GM12878 (cell line): ENCODE data around the gene CLEC2L. TPM values are rescaled to one million over a fixed set of nuclear protein-coding genes. Genes with fewer than 3 reads are reported as not detected.

Experiments
- ATAC-seq: fragments of 200-7000 bp; cut with Tn5 transposase; 3 replicates; pipeline ENCODE4 v1.9.1; 2020; ENCODE audit warnings: mild to moderate bottlenecking, moderate library complexity
- BruUV-seq: library from RNA; stranded (reverse); fragments of 400-500 nt; replicated peaks from 2 replicates; lab custom pipeline; 2021; lab: Mats Ljungman, UMichigan
- CTCF ChIA-PET: fragments of 300-600 bp; sonication (Branson Sonifier 250); formaldehyde crosslinking; extraction: SDS; loops from one replicate; lab custom pipeline; 2021; ENCODE audit warnings: inconsistent platforms; lab: Yijun Ruan, JAX
- POLR2A ChIA-PET: fragments of 350-600 bp; formaldehyde crosslinking; extraction: SDS; loops from one replicate; lab custom pipeline; 2021; ENCODE audit warnings: inconsistent platforms; lab: Charles Lee
- RAD21 ChIA-PET: fragments of 300-600 bp; sonication (Branson Sonifier 250); formaldehyde crosslinking; loops from one replicate; lab custom pipeline; 2023; ENCODE audit warnings: antibody characterized with exemption; ENCODE audit not compliant: unreplicated experiment; lab: Charles Lee
- SMC1A ChIA-PET: fragments of 300-600 bp; sonication (Branson Sonifier 250); formaldehyde crosslinking; loops from one replicate; lab custom pipeline; 2023; ENCODE audit not compliant: unreplicated experiment, uncharacterized antibody; lab: Charles Lee
- DNase-seq: peaks from one replicate; pipeline ENCODE4 v3.0.0-alpha.2; 2011; ENCODE audit warnings: low read depth, low spot score
- FAIRE-seq: peaks from 3 replicates; lab custom pipeline; 2011; peaks lifted over from hg19 to GRCh38; lab: Jason Lieb, UNC
- H2AFZ ChIP-seq: 2 replicates; pipeline ENCODE4 v1.6.0; 2011; ENCODE audit warnings: low read depth, low read length, control low read depth; ENCODE audit not compliant: control insufficient read depth
- H3K27ac ChIP-seq: 2 replicates; pipeline ENCODE4 v1.5.1; 2011; ENCODE audit warnings: control low read depth; ENCODE audit not compliant: control insufficient read depth, insufficient read depth
- H3K27me3 ChIP-seq, 2 experiments: replicated peaks in 1 of 2; 2 replicates each; pipeline versions ENCODE4 v1.6.0 to v1.6.1; 2011; ENCODE audit warnings: low read length in 1 of 2; ENCODE audit not compliant: control insufficient read depth in 2 of 2, insufficient read depth in 2 of 2
- H3K36me3 ChIP-seq, 2 experiments: 2 replicates each; pipeline ENCODE4 v1.5.1; 2011; ENCODE audit warnings: low read length in 1 of 2; ENCODE audit not compliant: control insufficient read depth in 2 of 2, insufficient read depth in 2 of 2
- H3K4me1 ChIP-seq: 2 replicates; pipeline ENCODE4 v1.6.1; 2011; ENCODE audit warnings: mild to moderate bottlenecking, low read length, moderate library complexity, mixed read lengths; ENCODE audit not compliant: control insufficient read depth, insufficient read depth
- H3K4me2 ChIP-seq: 2 replicates; pipeline ENCODE4 v1.6.0; 2011; ENCODE audit warnings: control low read depth; ENCODE audit not compliant: control insufficient read depth, insufficient read depth
- H3K4me3 ChIP-seq: fragments of 200-600 bp; sonication (generic); 2 replicates; pipeline ENCODE4 v1.5.1; 2016
- H3K79me2 ChIP-seq: 2 replicates; pipeline ENCODE4 v1.6.0; 2011; ENCODE audit warnings: low read length; ENCODE audit not compliant: control insufficient read depth, insufficient read depth
- H3K9ac ChIP-seq: 2 replicates; pipeline ENCODE4 v1.8.0; 2011; ENCODE audit warnings: low read length, control low read depth, mixed read lengths; ENCODE audit not compliant: control insufficient read depth, insufficient read depth
- H3K9me3 ChIP-seq: replicated peaks from 3 replicates; pipeline ENCODE4 v1.5.1; 2011; ENCODE audit warnings: mild to moderate bottlenecking, low read length; ENCODE audit not compliant: control insufficient read depth, insufficient read depth
- H4K20me1 ChIP-seq: 2 replicates; pipeline ENCODE4 v1.6.0; 2011; ENCODE audit not compliant: control insufficient read depth, insufficient read depth
- CREB1 ChIP-seq: IDR thresholded peaks from 2 replicates; pipeline ENCODE4 v1.6.1; 2012; ENCODE audit warnings: low read depth, mild to moderate bottlenecking, inconsistent platforms
- IRF4 ChIP-seq: IDR thresholded peaks from 2 replicates; pipeline ENCODE4 v1.6.1; 2011; ENCODE audit warnings: low read depth, low read length
- KDM1A ChIP-seq: fragments of 200-600 bp; sonication (generic); IDR thresholded peaks from 2 replicates; pipeline ENCODE4 v1.6.1; 2016; ENCODE audit warnings: borderline replicate concordance
- NBN ChIP-seq: fragments of 450-650 bp; IDR thresholded peaks from 2 replicates; pipeline ENCODE4 v1.6.1; 2016
- PAX5 ChIP-seq: IDR thresholded peaks from 2 replicates; pipeline ENCODE4 v1.6.1; 2011; ENCODE audit warnings: low read depth, low read length, borderline replicate concordance
- POU2F2 ChIP-seq: IDR thresholded peaks from 3 replicates; pipeline ENCODE4 v1.6.1; 2011; ENCODE audit warnings: low read depth, mild to moderate bottlenecking, low read length, borderline replicate concordance
- SIX5 ChIP-seq: IDR thresholded peaks from 2 replicates; pipeline ENCODE4 v1.6.1; 2011; ENCODE audit warnings: mild to moderate bottlenecking, low read depth, low read length, moderate library complexity; ENCODE audit not compliant: severe bottlenecking
- SMC3 ChIP-seq: IDR thresholded peaks from 2 replicates; pipeline ENCODE4 v1.6.1; 2011; ENCODE audit warnings: low read length, improper control_type of control experiment, borderline replicate concordance
- SUZ12 ChIP-seq: fragments of 200-600 bp; sonication (generic); IDR thresholded peaks from one replicate; pipeline ENCODE4 v1.6.1; 2018; ENCODE audit warnings: antibody characterized with exemption, mild to moderate bottlenecking; ENCODE audit not compliant: unreplicated experiment
- YBX1 ChIP-seq: fragments of 450-650 bp; IDR thresholded peaks from 2 replicates; pipeline ENCODE4 v1.6.1; 2016; ENCODE audit warnings: antibody characterized with exemption
- ZNF207 ChIP-seq: fragments of 450-650 bp; IDR thresholded peaks from 2 replicates; pipeline ENCODE4 v1.6.1; 2014; ENCODE audit warnings: antibody characterized with exemption, mild to moderate bottlenecking, borderline replicate concordance
- WGBS: methylation state at CpG from one replicate; pipeline ENCODE4 v1.1.6; 2016; ENCODE audit warnings: low lambda C conversion rate; ENCODE audit not compliant: insufficient replicate concordance, insufficient coverage; ENCODE audit errors: missing lambda C conversion rate; 5-methylcytosine and 5-hydroxymethylcytosine counted together
- in situ Hi-C: fragments of 300-500 bp; cut with MboI; formaldehyde crosslinking; loops from 9 replicates; pipeline ENCODE4 v1.14.3; 2018; ENCODE audit warnings: mixed read lengths
- intact Hi-C: fragments of 100-400 bp; cut with micrococcal nuclease; formaldehyde crosslinking; loops from one replicate; pipeline ENCODE4 v1.14.2; 2022; ENCODE audit not compliant: unreplicated experiment
- polyA plus RNA-seq, 11 experiments: library from polyadenylated mRNA; depleted of rRNA in 4 of 11; unstranded in 6 of 11; stranded (reverse) in 5 of 11; fragments of >200 nt; fragmentation: Nextera tagmentation in 4 of 11; fragmentation: Illumina TruSeq in 1 of 11; extraction: Ambion mirVana in 4 of 11; extraction: Trizol in 1 of 11; gene quantifications; 1 replicate in 1 of 11; 2 replicates in 10 of 11; pipeline versions ENCODE4 v1.2.1 to v1.2.3, GENCODE V29; 2011 to 2016; ENCODE audit warnings: inconsistent platforms in 2 of 11, missing spikeins in 2 of 11, low read depth in 1 of 11
- total RNA-seq, 4 experiments: library from RNA; depleted of rRNA in 3 of 4; stranded (reverse); fragments of >200 nt in 3 of 4; fragmentation: Illumina TruSeq in 1 of 4; extraction: Trizol in 1 of 4; gene quantifications; 2 replicates each; pipeline versions ENCODE4 v1.2.1 to v1.2.3, GENCODE V29; 2013 to 2021
- TF ChIP-seq, protein P1 (sequence below): fragments of 450-650 bp; IDR thresholded peaks from 2 replicates; pipeline ENCODE4 v1.6.1; 2016; ENCODE audit warnings: mild to moderate bottlenecking, moderate library complexity, borderline replicate concordance
- TF ChIP-seq, protein P2 (sequence below): fragments of 450-650 bp; IDR thresholded peaks from 2 replicates; pipeline ENCODE4 v1.6.1; 2017; ENCODE audit warnings: borderline replicate concordance
- TF ChIP-seq, protein P3 (sequence below): IDR thresholded peaks from 2 replicates; pipeline ENCODE4 v1.6.1; 2012; ENCODE audit warnings: low read depth, low read length, improper control_type of control experiment
- TF ChIP-seq, protein P4 (sequence below): IDR thresholded peaks from 2 replicates; pipeline ENCODE4 v1.6.1; 2011; ENCODE audit warnings: mild to moderate bottlenecking, low read depth, low read length, moderate library complexity; ENCODE audit not compliant: insufficient replicate concordance

Gene CLEC2L
- total and polyA plus RNA-seq, 10 of the 15 experiments (the other 5 are each of a cell fraction or from before 2014, with no cell fraction given): not detected

DNA sequence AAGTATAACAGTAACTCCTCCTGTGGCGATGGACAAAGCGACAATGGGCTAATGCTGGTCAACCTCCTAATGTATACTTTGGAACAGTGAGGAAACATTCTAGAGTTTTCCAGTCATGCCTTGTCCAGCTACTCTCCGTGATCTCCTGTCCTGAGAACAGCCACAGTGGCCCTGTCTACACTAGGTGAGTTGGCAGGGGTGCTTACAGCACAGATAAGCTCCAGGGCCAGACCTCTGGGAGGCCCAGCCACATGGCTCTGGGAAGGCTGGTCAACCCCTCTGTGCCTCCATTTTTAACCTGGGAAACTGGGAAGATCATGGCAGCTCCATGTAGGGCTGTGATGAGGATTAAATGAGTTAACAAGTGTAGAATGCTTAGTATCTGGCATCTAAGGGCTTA, 57.0 kb downstream of the CLEC2L start (continued):
- TF ChIP-seq PAX5 (no peak), CREB1 (no peak)

DNA sequence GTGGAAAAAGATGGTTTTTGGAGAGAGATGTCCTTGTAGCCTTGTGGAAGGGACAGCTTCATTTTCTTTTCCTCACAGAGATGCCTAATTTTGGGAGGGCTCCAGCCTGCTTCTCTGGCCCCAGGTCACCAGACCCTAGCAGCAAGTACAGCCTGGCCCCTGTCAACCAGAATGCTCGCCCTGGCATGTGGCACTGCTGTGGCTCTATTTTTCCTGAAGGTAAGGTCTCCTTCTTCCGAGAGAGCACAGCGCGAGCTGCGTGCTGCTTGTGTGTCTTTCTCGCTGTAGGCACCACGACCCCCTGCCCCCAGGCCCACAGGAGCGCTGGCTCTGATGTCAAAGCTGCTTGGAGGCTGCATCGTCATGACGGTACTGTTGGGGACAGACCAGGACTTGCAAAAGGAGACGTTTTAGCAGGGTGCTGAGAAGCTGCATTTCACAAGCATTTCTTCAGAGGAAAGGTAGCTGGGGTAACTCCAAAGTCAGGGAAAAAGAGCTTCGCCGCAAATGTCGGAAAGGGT, 58.7 kb downstream of the CLEC2L start:
- intact Hi-C loops (no loop called here), in situ Hi-C loops (no loop called here)
- Histone ChIP-seq H3K9ac (no peak overlapping the region), H4K20me1 (no peaks in the 10 kb centered on the region), H3K36me3 (peaks cover 0 to 9% of the 10 kb centered on the region in 2 experiments), H3K9me3 (no peaks in the 10 kb centered on the region), H3K4me1 (no peaks in the 10 kb centered on the region), H3K4me2 (no peak overlapping the region), H2AFZ (no peak overlapping the region), H3K27me3 (no peaks in the 10 kb centered on the region), H3K27ac (no peak overlapping the region), H3K4me3 (no peak overlapping the region), H3K79me2 (no peaks in the 10 kb centered on the region)
- ATAC-seq (no peak), FAIRE-seq (no peak), DNase-seq (no peak)
- no TSS peak for BruUV-seq
- ChIA-PET CTCF (interaction anchor here (3.4 kb wide), 1 partner anchor 20 kb away, joined by 13 read pairs; no protein-coding TSS in a partner anchor), RAD21 (no interaction called here), POLR2A (no interaction called here), SMC1A (no interaction called here)
- WGBS: 92% methylated on average over 14 of the region's 14 CpGs
- no peak for TF ChIP-seq IRF4
- no peak for TF ChIP-seq KDM1A
- TF ChIP-seq SUZ12: no peak
- TF ChIP-seq, protein P1, sequence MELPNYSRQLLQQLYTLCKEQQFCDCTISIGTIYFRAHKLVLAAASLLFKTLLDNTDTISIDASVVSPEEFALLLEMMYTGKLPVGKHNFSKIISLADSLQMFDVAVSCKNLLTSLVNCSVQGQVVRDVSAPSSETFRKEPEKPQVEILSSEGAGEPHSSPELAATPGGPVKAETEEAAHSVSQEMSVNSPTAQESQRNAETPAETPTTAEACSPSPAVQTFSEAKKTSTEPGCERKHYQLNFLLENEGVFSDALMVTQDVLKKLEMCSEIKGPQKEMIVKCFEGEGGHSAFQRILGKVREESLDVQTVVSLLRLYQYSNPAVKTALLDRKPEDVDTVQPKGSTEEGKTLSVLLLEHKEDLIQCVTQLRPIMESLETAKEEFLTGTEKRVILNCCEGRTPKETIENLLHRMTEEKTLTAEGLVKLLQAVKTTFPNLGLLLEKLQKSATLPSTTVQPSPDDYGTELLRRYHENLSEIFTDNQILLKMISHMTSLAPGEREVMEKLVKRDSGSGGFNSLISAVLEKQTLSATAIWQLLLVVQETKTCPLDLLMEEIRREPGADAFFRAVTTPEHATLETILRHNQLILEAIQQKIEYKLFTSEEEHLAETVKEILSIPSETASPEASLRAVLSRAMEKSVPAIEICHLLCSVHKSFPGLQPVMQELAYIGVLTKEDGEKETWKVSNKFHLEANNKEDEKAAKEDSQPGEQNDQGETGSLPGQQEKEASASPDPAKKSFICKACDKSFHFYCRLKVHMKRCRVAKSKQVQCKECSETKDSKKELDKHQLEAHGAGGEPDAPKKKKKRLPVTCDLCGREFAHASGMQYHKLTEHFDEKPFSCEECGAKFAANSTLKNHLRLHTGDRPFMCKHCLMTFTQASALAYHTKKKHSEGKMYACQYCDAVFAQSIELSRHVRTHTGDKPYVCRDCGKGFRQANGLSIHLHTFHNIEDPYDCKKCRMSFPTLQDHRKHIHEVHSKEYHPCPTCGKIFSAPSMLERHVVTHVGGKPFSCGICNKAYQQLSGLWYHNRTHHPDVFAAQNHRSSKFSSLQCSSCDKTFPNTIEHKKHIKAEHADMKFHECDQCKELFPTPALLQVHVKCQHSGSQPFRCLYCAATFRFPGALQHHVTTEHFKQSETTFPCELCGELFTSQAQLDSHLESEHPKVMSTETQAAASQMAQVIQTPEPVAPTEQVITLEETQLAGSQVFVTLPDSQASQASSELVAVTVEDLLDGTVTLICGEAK: no peak
- TF ChIP-seq, protein P2, sequence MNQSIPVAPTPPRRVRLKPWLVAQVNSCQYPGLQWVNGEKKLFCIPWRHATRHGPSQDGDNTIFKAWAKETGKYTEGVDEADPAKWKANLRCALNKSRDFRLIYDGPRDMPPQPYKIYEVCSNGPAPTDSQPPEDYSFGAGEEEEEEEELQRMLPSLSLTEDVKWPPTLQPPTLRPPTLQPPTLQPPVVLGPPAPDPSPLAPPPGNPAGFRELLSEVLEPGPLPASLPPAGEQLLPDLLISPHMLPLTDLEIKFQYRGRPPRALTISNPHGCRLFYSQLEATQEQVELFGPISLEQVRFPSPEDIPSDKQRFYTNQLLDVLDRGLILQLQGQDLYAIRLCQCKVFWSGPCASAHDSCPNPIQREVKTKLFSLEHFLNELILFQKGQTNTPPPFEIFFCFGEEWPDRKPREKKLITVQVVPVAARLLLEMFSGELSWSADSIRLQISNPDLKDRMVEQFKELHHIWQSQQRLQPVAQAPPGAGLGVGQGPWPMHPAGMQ: no peak
- TF ChIP-seq SIX5: no peak
- TF ChIP-seq YBX1: no peak
- no peak for TF ChIP-seq NBN
- TF ChIP-seq POU2F2: no peak
- no peak for TF ChIP-seq ZNF207
- TF ChIP-seq SMC3: no peak
- TF ChIP-seq, protein P3, sequence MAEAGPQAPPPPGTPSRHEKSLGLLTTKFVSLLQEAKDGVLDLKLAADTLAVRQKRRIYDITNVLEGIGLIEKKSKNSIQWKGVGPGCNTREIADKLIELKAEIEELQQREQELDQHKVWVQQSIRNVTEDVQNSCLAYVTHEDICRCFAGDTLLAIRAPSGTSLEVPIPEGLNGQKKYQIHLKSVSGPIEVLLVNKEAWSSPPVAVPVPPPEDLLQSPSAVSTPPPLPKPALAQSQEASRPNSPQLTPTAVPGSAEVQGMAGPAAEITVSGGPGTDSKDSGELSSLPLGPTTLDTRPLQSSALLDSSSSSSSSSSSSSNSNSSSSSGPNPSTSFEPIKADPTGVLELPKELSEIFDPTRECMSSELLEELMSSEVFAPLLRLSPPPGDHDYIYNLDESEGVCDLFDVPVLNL: no peak
- TF ChIP-seq, protein P4, sequence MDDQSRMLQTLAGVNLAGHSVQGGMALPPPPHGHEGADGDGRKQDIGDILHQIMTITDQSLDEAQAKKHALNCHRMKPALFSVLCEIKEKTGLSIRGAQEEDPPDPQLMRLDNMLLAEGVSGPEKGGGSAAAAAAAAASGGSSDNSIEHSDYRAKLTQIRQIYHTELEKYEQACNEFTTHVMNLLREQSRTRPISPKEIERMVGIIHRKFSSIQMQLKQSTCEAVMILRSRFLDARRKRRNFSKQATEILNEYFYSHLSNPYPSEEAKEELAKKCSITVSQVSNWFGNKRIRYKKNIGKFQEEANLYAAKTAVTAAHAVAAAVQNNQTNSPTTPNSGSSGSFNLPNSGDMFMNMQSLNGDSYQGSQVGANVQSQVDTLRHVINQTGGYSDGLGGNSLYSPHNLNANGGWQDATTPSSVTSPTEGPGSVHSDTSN: no peak
